HG02840 (cell line): ENCODE measurements around the gene ALDH1B1.

Source experiments
- ATAC-seq: cut with Tn5 transposase; IDR thresholded peaks from one replicate; pipeline ENCODE4 v1.9.1; 2021; ENCODE audit warnings: mild to moderate bottlenecking, moderate library complexity, moderate number of reproducible peaks; ENCODE audit not compliant: unreplicated experiment, low FRiP score

Gene ALDH1B1

DNA sequence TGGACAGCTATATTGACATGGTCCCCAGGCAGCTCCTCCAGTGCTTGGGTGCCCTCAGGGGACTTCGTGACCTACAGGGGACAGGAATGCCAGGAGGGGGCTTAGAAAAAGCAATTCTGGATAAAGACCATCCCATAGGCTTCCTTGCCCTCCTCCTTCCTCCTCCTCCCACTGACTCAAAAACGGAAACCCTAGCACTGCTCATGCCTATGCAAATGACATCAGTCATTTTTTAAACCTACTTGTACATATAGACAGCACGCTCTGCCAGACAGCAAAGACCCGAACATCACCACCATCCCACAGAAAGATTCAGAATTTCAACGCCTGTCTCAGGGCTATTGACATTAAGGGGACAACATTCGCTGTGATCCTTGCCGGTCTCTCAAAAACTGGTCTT is 20.8 kb downstream of the ALDH1B1 start:
- ATAC-seq: no peak

DNA sequence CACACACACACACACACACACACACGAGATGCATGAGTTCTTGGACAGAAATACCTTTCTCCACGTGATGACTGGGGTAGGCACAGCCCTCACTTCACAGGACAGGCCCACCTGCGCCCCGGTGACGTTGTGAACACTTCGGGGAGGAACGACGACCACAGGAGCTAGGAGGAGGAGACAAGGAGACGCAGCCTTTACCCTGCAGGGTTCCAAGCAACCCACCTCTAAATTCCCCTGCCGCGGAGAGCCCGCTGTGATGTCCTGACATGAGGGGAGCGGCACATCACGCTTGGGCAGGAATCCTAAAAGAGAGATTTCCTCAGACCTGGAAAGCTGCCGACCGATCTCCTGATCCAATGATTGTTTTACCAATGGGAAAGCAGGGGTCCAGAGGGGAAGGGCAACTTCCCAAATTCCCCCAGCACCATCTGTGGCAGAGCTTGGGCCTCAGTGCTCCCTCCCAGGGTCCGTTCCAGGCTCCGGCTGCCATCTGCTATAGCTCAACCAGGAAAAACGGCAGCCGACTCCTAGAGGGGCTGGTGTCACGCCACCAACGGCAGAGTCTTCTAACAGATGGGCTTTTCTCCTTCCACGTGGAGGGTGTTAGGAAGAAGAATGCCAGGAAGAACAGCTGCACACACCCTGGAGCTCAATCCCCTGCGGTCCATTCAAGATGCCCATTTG is 21.7 kb downstream of the ALDH1B1 start:
- ATAC-seq: no peak

DNA sequence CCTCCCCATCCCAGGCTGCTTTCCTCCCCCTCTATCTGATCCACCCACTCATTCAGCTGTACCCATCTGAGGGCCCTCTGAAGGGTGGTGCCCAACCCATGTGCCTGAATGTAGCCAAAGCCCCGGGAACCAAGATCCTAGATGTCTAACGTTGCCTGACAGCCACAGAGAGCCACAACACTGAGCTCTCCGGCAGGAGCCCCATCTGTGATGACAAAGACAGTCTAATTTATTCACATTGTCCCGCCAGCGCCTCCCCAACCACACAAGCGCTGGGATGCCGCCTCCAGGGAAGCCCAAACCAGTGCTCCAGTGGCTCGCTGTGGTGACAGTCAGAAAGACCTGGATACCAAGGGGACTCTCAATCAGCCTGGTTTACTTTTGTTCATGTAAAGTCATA is 23.4 kb downstream of the ALDH1B1 start:
- no peak for ATAC-seq

DNA sequence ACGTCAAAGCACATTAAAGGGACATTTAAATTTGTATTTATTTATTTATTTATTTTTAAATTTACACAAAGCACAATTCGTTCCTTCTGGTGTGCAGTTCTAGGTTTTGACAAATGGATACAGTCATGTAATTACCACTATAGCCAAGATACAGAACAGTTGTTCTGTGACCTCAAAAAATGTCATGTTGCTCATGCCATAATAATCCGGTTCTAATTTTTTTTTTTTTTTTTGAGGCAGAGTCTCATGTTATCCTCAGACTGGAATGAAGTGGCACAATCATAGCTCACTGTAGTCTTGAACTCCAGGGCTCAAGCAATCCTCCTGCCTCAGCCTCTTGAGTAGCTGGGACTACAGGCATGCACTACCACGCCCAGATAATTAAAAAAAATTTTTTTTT is 24.0 kb downstream of the ALDH1B1 start:
- ATAC-seq: no peak

DNA sequence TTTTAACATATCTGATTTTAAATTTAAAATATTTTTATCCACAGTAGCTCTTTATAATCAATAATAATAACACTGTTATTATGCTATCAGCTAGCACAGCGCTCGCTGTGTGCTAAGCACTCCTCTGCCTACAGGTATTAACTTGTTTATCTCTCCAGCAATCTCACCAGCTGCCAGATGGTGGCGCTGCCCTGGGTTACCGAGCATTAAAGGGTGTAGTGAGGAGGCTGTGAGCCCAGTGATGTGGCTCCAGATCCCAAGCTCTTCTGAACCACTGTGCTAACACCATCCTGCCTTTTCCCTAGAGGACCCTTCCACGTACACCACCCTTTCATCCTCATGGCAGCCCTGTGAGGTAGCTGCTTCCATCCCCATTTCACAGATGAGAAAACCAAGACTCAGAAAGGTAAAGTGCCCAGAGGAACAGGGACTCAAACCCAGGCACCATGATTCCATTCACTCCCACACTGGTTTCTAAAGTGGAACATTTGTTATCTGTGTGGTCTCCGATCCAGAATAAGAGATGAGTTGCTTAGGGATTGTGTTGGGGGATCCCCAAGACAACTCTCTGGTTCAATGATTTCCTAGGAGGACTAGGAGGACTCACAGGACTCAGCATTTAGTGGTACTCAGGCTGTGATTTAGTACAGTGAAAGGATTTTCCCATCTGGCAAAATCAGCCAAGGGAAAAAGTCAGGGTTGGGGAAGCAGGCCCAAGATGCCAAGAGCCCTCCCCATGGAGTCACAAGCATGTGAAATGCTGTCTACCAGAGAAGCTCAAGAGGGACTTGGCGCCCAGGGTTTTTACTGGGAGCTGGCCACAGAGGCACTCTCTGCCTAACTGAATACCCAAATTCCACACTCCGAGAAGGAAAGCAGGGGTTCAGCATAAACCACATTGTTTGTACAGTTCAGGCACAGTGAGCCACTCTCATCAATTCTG is 24.8 kb downstream of the ALDH1B1 start:
- no peak for ATAC-seq

DNA sequence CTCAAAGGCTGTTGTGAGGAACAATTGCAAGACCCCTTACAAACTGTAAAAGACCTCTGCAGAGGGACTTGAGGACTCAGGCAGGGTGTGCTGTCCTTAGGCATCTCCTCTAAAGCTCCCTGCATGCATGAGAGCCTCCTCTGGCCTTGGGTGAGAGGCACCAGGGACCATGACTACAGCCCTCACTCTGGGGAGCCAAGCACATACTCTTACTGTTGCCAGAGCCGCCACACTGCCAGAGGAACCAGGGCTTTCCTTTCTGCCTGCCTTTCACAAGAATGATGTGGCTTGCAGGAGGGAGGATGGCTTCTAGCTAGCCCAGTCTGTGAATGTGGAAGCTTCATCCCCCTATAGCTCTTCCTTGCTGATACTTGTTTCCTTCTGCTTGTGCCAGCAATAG is 25.9 kb downstream of the ALDH1B1 start:
- ATAC-seq: no peak

DNA sequence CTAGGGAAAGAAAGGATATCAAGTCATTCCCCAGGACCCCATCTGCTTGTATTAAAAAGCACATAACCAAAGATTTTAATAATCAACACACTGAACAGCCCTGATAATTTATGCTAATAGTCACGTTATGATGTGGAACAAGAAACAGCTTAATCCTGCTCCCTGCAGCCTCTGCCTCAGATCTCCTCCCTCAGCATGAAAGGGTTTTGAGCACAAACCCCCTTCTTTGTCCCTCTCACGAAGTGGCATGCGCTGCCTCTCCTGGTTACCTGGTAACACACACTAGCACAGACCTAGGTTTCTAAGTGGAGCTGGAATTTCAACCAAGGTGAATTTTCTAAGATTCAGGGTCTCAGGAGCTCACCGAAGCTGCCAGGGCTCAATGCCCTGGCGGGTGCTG is 26.7 kb downstream of the ALDH1B1 start:
- ATAC-seq: no peak

DNA sequence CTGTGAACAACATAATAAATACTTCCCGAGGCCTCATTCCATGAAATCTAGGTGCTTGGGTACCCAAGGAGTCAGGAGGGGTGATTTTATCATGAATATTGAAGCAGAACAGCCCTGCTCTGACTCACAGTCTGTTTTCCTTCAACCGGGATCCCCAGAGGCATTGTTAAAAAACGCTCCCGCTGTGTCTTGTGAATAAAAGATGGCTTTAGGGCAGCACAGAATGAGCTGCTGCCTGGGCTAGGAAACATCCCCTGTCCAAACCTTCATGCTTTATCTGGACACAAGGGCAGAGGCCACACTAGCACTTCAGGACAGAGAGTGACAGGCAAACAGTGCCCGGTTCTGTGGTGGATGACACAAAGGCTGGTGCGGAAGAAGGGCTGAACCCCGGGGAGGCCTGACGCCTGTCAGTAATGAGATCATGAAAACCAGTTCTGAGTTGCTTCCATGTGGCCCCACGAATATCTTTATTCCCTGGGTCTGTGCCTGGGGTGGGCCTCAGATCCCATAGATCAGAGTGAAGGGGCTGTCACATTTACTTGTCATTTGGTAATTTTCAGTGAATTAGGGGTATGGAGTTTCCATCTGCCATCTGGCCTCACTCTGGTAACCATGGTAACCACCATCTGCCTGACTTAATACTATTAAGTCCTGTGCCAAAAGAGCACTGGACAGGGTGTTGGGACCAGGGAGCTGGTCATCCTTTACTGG is 29.2 kb downstream of the ALDH1B1 start:
- ATAC-seq: no peak

DNA sequence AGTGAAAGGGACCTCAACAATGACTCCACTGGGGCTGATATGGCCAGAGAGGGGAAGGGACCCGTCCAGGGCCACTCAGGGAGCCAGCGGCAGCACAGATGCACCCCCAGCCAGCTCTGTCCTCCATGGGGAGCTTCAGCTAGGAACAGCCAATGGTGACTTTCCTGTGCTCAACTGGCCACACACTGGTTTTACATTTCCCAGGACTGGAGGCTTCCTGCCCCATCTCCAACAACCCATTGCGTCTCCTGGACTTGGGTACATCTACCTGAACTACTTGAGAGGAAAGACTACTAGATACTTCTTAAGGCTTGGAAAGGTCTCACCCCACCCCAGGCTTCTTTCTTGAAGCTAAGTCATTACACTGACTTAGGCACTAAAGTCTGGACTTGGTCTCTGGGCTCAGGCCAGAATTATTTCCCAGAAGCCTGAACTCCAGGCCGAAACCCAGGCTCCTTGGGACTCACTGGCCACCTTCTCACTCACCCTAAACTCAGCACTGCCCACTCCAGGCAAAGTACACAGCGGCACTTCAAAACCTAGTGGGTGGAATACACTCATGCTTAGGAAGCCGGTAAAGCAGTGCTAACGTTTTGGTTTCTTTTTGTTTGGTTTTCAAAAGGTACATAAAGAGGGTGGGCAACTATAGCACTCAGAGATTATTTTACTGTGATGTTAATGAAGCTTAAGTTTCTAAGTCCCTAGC is 30.2 kb downstream of the ALDH1B1 start:
- ATAC-seq: no peak

DNA sequence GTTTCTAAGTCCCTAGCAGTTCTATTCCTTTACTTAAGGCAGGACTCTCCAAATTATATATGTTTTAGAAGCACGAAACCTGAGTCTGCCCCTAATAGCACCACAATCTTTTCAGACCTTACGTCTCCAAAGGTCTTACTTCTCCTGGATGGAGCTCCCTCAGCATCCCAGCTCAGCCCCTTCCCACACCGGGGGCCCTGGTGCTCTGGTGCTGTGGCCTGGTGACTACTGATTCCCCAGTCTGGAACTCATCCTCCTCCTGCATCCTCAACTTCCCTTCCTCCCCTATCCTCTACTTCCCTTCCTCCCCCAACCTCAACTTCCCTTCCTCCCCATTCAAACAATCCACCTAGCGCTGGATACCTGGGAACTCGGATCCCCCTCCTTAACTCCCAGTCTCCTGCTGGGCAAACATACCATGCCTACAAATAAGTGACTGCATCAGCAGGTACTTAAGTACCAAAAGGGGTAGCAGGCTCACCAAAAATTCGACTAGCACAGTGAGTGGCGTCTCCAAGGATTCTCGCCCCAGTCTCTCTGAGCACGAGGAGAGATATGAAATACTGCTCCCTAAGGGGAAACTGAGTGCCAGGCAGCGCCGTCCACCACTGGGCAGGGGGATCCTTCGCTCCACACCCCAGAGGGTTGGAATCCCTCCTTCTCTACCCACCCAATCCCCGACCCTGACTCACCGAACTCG is 30.9 kb downstream of the ALDH1B1 start:
- no peak for ATAC-seq

DNA sequence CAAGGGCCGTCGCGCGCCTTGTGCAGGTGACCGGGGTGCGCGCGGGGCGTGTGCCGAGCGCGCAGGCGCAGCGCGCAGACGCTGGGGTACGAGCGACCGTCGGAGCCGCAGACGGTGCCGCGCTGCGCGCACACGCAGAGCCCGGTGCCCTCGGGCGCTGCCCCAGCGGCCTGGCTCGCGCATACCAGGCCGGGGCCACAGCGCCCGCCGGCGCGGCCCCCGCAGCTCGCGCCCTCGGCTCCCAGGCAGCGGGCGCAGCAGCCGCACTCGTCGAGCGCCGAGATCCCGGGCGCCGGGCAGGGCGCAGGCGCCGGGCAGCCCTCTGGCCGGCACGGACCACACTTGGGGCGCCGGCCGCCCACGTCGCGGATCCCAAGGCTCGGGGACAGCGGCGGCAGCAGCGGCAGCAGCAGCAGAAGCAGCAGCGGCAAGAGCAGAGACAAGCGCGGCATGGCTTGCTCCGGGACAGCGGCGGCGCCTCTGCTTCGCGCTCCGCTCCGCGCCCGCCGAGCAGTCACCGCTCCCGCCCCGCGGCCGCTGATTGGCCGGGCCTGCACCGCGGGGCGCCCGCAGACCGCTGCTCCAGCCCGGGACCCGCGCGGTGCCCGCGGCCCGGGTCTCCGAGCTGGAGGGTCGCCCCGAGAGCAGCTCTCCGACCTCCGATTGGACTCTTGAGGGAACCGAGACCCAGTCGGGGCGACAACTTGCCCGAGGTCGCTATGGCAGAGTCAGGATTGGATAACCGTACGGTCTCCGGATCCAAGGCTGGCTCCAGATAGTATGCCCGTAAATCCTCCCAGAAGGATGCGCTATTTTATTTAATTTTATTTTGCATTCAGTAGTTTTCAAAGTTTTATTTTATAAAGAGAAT is 31.7 kb downstream of the ALDH1B1 start, which contains the start of gene IGFBPL1:
Gene IGFBPL1, minus strand, starts transcription at position 482 of the 871 bp plus-strand sequence. Its CDS starts 30 bp downstream, at position 452.
- ATAC-seq: no peak

DNA sequence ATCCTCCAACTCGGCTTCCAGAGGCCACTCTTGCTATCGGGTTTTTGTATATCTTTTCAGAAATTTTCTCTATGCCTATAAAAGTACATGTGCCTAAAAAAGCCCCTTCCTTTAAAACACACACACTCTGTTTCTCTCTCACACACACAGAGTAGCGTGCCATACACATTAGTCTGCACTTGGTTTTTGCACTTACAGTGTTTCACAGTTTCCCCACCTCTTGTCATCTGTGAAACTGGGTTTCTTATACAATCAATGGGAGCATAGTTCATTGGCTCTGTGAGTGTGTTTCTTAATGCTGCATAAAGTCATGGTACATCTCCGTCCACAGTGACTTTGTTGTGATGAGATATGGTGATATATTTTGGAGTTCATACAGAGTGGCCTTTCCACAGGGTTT is 32.4 kb downstream of the ALDH1B1 start:
- ATAC-seq: no peak

DNA sequence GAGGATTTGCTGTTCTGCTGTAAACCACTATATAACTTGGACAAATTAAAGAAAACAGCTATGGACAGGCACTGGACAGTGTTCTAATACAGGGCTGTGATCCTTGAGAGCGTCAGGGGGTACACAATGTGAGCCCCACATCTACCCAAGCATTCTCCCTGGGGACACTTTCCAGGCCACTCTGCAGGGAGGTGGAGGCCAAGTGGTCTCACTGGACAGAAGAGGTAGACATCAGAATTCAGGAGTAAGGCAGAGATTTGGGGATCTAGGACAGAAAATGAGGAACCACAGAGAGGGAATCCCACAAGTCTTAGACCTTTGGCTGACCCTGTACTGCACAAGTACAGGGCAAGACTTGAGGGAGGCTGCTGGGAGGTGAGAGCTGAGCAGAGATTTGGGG is 35.6 kb downstream of the ALDH1B1 start:
- no peak for ATAC-seq

DNA sequence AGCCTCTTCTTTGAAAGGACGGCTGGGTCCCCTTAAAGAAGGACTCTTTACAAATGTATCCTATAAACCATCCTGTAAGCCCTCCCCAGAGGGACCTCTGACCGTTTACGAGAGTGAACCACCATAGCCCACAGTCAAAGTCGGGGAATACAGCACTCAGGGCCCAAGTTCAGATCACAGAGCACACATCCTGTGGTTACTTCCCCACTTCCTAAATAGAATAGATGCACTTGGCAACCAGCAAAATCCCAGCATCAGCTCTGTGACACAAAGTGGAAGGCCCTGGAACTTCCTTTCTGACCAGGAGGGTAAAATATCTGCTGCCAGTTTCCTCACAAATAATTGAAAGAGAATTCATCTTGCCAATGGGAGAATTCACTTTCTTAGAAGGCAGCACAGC is 38.6 kb downstream of the ALDH1B1 start:
- ATAC-seq: no peak

DNA sequence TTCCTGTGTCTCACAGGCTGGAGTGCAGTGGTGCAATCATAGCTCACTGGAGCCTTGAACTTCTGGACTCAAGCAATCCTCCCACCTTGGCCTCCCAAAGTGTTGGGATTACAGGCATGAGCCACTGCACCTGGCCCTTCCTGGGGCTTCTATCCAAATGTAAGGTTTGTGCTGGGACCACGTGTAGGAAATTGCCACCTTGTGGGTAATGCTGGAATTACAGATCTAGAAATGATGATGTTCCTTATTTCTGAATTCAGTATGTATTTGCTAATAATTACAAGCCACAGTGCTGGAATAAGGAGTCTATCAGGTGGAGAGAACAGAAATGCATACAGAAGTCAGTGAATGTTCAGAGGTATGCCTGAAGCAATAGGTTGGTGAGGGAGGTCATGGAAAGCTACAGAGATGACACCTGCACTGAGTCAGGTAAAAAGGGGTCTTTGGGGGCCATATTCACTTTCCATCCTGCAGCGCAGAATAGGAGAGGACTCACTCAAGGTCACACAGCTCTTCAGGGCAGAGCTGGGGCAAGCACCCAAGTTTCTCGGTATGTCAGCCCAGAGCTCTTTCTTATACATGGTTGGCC is 40.5 kb downstream of the ALDH1B1 start:
- ATAC-seq: no peak

DNA sequence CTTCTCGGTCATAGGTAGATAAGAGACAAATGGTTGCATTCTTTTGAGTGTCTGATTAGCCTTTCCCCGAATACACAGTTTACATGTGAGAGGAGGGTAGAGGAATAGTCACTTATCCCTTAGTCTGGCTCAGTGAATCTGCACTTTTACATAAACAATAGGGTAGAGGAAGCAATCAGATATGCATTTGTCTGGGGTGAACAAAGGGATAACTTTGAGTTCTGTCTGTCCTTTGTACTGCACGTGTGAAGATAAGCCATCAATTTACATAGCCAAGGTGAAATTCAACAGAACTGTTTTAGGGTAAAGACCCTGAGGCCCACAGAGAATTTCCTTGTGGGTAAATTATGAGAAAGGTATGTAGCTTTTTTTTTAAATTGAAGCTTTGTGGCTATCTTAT is 41.9 kb downstream of the ALDH1B1 start:
- no peak for ATAC-seq

DNA sequence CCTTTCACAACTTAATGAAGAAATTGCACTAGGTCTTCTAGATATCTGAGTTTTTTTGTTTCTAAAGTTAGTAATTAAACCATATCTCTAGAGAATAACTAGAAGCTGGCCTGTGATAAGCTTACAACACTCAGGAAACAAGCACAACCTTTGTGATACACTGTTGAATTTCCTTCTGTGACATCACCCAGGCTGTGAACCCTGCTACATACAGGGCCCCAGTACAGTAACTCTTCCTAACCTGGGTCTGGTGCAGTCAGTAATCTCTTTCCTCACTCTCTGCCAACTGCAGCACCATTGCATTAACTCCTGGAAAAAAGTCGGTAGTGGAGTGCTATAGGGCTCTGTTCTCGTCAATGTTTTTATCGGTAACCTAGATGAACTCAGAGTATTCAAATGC is 42.4 kb downstream of the ALDH1B1 start:
- no peak for ATAC-seq

DNA sequence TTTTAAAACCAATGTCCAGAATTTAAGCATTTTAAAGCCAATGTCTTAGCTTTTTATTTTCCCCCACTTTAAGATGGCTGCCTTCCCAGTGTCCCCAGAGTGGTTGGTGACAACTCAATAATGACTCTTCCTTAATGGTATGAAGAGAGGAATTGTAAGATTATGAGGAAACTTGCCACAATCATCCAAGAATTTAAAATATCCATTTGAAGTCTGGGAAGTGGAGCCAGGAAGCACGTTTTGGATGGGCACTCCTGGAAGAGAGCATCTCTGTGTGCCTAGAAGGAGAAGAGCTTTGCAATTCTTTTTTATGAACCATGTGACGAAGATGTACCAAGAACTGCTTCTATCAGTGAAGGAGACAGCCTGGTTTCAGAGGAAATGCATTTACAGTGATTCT is 43.0 kb downstream of the ALDH1B1 start:
- ATAC-seq: no peak

DNA sequence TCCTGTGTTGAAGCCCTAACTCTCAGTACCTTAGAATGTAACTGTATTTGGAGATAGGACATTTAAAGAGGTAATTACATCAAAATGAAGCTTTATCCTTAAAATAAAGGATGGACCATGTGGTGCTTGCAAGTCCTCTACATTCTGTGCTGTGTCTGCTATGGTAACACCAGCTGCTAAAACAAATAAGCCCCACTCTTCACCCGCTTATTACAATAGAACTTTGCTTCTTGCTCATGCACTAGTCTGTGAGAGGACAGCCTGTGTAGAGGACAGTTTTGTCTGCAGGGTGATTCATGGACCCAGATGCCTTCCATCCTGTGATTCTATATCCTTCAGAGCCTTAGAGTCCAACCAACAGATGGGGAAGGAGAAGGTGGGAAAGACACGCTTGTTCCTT is 44.2 kb downstream of the ALDH1B1 start:
- no peak for ATAC-seq
